NCI-H2107 treated with DMSO at 0.1 percent for 48 hours (cell line): ENCODE measurements around the gene LGR5.

Experiments
- DNase-seq: peaks from one replicate; lab custom pipeline; 2025; ENCODE audit not compliant: unreplicated experiment; lab: John Stamatoyannopoulos, UW

The LGR5 gene, protein sequence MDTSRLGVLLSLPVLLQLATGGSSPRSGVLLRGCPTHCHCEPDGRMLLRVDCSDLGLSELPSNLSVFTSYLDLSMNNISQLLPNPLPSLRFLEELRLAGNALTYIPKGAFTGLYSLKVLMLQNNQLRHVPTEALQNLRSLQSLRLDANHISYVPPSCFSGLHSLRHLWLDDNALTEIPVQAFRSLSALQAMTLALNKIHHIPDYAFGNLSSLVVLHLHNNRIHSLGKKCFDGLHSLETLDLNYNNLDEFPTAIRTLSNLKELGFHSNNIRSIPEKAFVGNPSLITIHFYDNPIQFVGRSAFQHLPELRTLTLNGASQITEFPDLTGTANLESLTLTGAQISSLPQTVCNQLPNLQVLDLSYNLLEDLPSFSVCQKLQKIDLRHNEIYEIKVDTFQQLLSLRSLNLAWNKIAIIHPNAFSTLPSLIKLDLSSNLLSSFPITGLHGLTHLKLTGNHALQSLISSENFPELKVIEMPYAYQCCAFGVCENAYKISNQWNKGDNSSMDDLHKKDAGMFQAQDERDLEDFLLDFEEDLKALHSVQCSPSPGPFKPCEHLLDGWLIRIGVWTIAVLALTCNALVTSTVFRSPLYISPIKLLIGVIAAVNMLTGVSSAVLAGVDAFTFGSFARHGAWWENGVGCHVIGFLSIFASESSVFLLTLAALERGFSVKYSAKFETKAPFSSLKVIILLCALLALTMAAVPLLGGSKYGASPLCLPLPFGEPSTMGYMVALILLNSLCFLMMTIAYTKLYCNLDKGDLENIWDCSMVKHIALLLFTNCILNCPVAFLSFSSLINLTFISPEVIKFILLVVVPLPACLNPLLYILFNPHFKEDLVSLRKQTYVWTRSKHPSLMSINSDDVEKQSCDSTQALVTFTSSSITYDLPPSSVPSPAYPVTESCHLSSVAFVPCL

DNA sequence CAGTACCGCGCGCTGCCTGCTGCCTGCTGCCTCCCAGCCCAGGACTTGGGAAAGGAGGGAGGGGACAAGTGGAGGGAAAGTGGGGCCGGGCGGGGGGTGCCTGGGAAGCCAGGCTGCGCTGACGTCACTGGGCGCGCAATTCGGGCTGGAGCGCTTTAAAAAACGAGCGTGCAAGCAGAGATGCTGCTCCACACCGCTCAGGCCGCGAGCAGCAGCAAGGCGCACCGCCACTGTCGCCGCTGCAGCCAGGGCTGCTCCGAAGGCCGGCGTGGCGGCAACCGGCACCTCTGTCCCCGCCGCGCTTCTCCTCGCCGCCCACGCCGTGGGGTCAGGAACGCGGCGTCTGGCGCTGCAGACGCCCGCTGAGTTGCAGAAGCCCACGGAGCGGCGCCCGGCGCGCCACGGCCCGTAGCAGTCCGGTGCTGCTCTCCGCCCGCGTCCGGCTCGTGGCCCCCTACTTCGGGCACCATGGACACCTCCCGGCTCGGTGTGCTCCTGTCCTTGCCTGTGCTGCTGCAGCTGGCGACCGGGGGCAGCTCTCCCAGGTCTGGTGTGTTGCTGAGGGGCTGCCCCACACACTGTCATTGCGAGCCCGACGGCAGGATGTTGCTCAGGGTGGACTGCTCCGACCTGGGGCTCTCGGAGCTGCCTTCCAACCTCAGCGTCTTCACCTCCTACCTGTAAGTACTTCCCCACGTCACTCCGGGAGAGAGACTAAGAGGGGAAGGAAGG, at the start of gene LGR5:
LGR5 (plus strand) TSS at position 186 of the 732 bp plus-strand sequence; CDS start at position 469, 283 bp downstream.
- DNase-seq: peak; percentile 45

DNA sequence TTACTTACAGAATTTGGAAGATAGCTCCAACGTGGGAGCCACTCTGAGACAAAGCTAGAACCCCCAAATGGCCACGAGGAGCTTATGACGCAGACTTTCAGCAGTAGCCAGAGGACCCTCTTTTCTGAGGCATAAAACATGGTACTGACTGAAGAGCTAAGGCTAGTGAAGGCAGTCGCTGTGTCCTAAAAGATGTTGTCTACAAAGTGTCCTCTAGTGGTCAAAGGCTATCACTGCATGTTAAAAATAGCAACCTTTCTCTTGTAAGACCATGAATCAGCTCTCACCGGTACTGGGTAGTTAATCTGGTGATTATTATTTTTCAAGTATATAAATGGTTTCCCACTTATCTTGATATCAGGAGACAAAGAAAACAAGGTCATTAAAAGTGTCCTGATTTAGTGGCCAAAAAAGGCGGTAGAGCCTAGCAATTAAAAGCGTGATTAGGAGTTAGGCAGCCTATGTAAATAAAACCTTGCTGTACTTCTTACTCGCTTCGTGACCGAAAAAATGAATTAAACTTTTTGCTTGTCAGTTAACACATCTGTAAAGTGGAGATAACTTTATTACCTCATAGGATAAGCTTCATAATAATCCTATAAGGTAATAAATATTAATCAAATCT, 47.0 kb upstream of the LGR5 start:
- peak; percentile 40 for DNase-seq

DNA sequence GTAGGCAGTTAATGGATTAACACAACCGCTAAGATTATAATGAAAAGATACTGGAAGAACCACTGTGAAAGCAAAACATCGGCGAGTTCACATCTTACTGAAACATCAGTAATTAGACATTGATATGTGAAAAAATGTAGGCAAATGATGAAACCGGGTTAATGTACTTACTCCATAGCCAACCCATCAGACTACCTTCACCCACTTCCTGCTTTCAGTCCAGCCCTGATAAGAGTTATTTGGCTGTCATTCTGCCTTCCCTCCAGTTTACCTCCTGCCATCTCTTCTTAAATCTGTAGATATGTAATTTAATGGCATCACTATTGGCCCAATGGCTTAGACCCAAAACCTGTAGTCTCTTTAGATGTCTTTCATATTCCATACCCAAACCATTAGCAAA, 46.0 kb upstream of the LGR5 start:
- no peak for DNase-seq

DNA sequence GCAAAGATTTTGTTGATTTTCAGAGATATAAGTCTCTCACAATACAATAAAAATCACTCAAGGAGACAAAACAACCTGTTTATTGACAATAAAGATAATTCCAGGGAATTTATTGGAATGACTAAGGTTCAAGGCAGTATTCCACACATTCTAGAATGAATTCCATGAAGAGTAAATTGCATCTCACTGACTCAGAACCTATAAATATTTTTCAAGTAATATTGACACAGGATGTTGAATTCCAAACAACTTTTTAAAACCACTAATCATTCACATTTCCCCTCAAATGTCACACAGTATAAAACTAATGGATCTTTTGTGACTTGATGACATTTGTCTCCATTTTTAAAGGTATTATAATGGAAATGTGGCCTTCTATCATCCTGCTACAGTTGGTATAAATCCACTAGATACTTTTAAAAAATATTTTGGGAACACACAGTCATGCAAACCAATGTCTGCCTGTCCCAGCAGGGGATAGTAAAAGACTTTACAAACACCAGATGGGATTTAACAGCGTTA, 42.1 kb upstream of the LGR5 start:
- no peak for DNase-seq

DNA sequence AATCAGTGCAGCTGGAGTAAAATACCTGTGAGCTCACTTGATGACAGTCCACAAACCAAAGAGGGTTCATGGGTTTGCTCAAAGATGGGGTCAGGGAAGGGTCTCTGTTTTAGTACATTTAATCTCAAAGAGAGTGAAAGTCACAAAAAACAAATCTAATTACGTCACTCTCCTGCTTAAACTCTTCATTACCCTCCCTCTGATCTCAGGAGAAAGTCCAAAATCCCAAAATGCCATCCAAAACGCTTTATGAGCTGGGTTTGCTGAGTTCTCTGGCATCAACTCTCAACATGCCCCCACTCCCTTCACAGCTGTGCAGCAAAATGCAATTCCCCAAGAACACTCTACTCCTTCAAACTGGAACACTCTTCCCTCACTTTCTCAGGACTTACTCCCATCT, 40.4 kb upstream of the LGR5 start:
- no peak for DNase-seq

DNA sequence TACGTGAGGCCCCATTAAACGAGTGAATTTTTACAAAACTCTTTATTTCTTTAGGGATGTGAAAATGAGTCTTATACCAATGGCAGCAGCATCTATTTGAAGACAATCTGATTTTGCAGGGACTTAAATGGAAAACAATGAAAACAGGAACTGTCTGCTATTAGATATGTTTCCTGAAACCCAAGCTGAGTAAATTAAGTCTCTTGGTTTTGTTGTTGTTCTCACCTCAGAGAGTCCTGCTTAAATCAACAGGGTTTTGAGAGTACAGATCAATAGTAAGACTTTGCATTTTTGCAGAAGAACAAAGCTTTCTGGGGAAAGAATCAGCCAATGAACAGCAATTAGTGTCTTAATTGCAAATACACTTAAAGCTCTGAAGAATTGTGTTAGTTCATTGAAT, 39.1 kb upstream of the LGR5 start:
- DNase-seq: no peak

DNA sequence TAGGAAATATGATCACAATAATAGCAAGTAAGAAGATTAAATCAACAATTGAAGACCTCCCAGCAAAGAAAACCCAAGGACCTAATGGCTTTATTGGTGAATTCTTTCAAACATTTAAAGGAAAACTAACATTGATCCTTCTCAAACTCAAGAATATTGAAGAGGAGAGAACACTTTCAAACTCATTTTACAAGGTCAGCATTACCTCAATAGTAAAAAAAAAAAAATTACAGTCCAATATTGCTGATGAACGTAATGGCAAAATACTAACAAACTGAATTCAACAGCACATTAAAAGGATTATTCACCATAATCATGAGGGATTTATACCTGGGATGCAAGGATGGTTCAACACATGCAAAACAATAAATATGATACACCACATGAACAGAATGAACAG, 33.7 kb upstream of the LGR5 start:
- no peak for DNase-seq

DNA sequence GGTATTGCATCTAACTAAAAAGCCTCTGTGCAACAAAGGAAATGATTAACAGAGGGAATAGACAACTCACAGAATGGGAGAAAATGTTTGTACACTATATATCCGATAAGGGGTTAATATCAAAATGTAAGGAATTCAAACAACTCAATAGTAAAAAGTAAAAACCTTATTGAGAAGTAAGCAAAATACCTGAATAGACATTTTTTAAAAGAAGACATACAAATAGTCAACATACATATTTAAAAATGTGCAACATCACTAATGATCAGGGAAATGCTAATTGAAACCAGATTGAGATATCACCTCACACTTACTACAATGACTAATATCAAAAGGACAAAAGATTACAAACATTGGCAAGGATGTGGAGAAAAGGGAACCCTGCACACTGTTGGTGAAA, 31.9 kb upstream of the LGR5 start:
- no peak for DNase-seq

DNA sequence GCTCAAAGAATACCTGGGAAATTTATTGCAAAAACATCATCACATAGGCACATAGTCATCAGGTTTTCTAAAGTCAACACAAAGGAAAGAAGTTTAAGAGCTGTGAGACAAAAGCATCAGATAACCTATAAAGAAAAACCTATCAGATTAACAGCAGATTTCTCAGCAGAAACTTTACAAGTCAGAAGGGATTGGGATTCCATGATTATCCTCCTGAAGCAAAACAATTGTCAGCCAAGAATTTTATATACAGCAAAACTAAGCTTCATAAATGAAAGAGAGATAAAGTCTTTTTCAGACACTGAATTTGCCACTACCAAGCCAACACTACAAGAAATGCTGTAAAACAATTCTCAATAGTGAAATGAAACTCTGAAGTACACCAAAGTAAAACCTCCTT, 28.8 kb upstream of the LGR5 start:
- no peak for DNase-seq

DNA sequence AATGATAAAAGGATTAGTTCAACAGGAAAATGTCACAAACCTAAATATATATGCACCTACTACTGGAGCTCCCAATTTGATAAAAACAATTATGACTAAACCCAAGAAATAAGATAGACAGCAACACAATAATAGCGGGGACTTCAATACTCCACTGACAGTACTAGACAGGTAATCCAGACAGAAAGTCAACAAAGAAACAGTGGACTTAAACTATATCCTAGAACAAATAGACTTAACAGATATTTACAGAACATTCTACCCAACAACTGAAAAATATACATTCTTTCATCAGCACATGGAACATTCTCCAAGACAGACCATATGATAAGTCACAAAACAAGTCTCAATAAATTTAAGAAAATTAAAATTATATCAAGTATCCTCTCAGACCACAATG, 28.0 kb upstream of the LGR5 start:
- DNase-seq: no peak

DNA sequence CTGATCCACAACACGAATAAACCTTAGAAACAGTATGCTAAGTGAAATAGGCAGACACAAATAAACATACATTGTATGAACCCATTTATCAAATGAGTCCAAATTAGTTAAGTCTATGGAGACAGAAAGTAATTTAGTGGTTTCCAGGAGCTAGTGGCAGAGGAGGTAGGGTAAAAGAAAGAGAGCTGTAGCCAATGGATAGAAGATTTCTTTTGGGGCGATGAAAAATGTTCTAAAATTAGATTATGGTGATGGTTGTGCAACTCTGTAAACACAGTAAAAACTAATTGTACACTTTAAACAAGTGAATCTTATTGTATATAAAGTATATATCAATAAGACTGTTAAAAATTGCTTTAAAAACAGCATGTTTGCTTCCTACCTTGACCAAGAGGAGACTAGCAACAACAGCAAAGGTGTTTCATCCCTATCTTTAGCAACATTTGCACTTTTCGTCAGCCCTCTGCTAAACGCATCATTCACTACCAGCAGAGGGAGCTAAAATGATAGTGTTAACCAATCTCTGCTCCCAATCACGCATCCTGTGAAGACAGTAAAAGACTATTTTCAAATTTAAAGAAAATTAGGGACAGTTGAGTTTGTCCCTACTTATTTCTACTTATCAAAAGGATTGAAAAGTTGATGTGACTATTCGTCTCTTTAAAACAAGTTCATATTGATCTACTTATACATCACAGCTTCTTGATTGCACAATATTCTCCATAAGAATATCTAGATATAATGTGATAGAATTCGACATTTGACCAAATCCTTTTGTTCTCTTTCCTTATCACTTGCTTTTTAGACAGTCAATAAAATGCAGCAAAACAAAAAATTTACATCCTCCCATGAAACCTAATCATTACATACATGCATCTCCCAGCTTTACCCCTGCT, 24.0 kb upstream of the LGR5 start:
- peak; percentile 75 for DNase-seq

DNA sequence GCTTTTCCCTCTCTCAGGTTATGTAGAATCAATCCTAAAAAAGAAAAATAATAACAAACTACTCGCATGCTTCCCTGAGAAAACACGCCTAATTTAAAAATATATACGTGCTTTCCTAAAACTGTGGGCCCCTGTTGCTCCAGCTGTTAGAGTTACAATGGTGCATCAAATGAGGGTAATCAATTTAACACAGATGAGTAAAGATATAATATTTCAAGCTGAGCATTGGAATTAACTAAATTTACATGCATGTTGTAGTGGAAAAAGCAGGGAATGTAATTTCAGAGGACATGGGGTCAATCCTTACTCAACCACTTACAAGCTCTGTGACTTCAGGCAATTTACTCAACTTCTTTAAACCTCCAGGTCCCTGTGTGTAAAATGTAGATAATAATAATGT, 22.4 kb upstream of the LGR5 start:
- no peak for DNase-seq

DNA sequence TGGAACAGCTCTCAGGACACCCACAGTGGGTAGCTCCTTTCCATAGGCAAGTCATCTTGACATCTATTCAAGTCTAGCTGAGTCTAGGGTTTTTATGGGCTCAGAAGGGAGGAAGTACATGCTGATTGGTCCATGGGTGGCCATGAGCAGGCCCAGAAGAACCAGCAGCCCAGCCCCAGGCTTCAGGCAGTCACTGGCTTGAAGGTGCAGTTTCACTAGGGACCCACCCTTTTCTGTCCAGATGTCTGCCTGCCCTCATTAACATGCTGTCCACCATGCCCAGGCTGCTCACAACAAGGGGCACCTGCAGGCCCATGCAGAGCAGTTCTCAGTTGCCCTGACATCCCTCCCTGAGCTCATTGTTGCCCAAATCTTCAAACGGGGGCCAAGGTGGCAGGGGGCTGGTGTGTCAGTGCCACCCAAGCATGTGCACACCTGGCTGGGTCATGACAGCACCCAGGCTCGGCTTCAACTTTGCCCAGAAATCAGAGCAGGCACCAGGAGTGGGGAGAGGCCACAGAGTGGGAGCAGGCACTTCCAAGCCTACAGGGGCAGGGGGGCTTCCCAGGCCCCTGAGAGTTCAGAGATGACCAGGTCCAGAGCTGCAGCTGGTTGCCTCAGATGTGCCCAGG, 18.7 kb upstream of the LGR5 start:
- no peak for DNase-seq

DNA sequence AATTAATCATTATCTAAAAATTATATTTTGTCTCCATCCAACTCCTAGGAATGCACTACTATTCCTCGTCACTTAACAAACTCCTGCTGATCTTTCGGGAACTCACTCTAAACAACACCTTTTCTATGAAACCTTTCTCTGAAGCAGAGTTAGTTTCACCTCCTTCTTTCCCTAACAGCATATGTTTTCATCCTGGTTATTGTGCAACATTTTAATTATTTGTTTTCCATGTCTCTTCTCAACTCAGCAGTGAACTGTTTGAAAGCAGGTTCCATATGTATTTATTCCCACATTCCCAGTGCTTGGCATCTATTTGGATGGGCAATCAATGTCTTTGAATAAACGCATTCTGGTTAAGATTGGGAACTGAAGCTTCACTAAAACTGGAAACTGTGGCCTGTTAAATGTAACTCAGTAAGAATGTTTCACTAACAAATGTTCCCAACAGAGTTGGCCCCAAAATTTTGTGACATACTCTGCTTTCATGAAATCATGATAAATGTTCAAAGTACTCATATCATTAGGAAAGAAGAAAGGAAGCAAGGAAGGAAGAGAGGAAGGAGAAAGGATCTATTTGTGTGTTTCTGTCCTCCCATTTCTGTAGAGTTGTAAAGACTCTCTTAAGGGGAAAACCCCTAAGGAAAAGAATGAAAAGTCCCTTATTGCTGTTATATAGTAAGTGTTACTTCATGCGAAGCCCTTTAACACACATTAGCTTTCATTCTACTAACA, 13.9 kb upstream of the LGR5 start:
- DNase-seq: no peak

DNA sequence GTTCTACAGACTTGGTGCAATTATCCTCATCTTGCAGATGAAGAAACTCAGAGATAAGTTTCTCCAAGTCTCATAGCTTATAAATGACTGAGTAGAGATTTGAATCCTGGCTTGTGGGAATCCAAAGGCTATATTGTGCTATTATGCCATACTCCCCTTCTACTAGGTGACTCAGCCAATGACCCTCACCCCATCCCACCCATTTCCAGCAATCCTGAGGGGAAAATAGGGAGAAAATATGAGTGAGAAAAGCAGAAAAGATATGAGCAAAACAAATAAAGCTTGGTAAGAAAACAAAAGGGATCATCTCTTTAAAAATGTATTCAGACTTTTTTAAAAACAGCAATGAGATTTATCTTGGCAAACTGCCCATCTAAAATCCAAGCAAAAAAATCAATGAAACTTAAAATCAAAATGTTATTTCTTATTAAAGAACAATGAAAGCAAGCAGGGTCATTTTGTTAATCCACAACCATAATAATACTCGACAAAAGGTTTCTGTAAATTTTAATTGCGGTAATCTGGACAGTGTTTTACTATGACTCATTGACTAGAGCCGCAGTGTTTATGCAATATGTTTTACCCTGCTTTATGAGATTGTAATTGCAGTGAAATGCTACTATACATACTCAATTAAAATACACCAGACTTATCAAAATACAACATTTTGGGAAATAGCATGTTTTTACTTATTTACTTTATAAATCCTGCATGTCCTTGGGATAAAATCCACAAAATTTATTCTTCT, 13.1 kb upstream of the LGR5 start:
- no peak for DNase-seq

DNA sequence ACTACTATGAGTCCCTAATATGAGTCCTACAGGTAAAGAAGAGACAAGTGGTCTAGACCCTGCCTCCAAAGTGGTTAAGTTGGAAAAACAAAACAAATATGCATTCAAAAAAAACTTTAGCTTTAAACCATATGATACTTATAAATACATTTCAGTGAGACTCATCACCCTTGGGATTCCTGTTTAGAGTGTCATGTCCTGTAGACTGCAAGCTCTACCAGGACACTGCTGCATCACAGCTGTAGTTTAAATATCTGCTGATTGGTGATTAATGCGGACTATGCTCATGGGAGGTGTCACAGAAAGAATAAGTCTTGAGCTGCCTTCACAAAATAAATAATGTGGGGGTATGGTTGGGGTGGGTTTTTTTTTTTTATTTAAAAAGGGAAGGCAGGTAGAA, 8.8 kb upstream of the LGR5 start:
- no peak for DNase-seq

DNA sequence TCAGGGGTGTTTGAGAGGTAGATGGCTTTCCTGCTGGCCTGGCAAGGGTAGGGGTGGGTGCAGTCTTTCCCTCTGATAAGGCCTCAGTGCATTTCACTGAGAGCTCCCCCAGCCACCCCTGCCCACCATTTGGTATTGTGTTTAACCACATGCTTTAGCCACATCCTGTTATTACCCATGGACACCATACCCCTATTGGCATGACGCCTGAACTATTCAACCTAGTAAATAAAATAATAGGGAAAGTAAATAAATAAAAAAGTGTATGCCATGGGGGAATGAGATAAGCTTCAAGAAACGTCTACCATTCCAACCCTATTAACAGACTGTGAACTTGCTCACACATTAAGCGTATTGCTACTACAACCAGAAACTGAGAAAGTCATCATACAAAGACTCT, 7.6 kb upstream of the LGR5 start:
- DNase-seq: no peak

DNA sequence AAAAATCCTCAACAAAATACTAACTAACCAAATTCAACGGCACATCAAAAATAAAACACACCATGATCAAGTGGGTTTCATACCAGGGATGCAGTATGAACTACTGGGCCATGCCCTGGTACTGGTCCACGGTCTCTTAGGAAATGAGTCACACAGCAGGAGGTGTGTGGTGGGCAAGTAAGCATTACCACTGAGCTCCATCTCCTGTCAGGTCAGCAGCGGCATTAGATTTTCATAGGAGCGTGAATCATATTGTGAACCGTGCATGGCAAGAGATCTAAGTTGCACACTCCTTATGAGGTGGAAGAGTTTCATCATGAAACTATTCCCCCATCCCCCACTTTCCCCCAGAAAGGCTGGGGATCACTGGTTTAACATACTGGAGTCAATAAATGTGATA, 6.7 kb upstream of the LGR5 start:
- no peak for DNase-seq
